Neural progenitor cell (in vitro differentiated cells): Measurements from ENCODE around the gene FOXG1. TPM values are rescaled to one million over a fixed set of nuclear protein-coding genes. Genes with fewer than 3 reads are reported as not detected.

Experiments used
- DNase-seq: peaks from one replicate; pipeline ENCODE4 v3.0.0-alpha.2; 2016; ENCODE audit warnings: low spot score
- H2AFZ ChIP-seq: fragments of 200-600 bp; sonication (generic); replicated peaks from 2 replicates; pipeline ENCODE4 v1.6.1; 2016; ENCODE audit warnings: antibody characterized with exemption
- H3F3A ChIP-seq: fragments of 200-600 bp; sonication (generic); 2 replicates; pipeline ENCODE4 v1.6.1; 2016; ENCODE audit warnings: antibody characterized with exemption, low read depth
- H3K27ac ChIP-seq: fragments of 200-600 bp; sonication (generic); 2 replicates; pipeline ENCODE4 v1.5.1; 2016; ENCODE audit warnings: mild to moderate bottlenecking
- H3K27me3 ChIP-seq: fragments of 200-600 bp; sonication (generic); 2 replicates; pipeline ENCODE4 v1.6.1; 2016; ENCODE audit warnings: mild to moderate bottlenecking, moderate library complexity
- H3K36me3 ChIP-seq: fragments of 200-600 bp; sonication (generic); 2 replicates; pipeline ENCODE4 v1.5.1; 2016
- H3K4me1 ChIP-seq: fragments of 200-600 bp; sonication (generic); 2 replicates; pipeline ENCODE4 v1.6.1; 2016; ENCODE audit warnings: mixed run types
- H3K4me2 ChIP-seq: fragments of 200-600 bp; sonication (generic); 2 replicates; pipeline ENCODE4 v1.6.1; 2016
- H3K4me3 ChIP-seq: fragments of 200-600 bp; sonication (generic); 2 replicates; pipeline ENCODE4 v1.5.1; 2016
- H3K79me2 ChIP-seq: fragments of 200-600 bp; sonication (generic); 2 replicates; pipeline ENCODE4 v1.6.1; 2016; ENCODE audit warnings: low read depth
- H3K9ac ChIP-seq: fragments of 200-600 bp; sonication (generic); 2 replicates; pipeline ENCODE4 v1.6.1; 2016
- H3K9me3 ChIP-seq: fragments of 200-600 bp; sonication (generic); 2 replicates; pipeline ENCODE4 v1.5.1; 2016; ENCODE audit warnings: low read depth
- H4K20me1 ChIP-seq: fragments of 200-600 bp; sonication (generic); 2 replicates; pipeline ENCODE4 v1.6.1; 2016; ENCODE audit warnings: low read depth
- H3K27ac Mint-ChIP-seq: 3 replicates; pipeline ENCODE4 v1.8.0; 2021; ENCODE audit warnings: mixed read lengths
- H3K27me3 Mint-ChIP-seq: 2 replicates; pipeline ENCODE4 v1.8.0; 2022; ENCODE audit warnings: low read depth, mild to moderate bottlenecking, inconsistent platforms, moderate library complexity, mixed read lengths; ENCODE audit not compliant: insufficient read depth
- H3K36me3 Mint-ChIP-seq: 3 replicates; pipeline ENCODE4 v1.8.0; 2021; ENCODE audit warnings: mixed read lengths
- H3K4me1 Mint-ChIP-seq: 3 replicates; pipeline ENCODE4 v1.8.0; 2021; ENCODE audit warnings: mixed read lengths
- H3K4me3 Mint-ChIP-seq: 3 replicates; pipeline ENCODE4 v1.8.0; 2021; ENCODE audit warnings: mild to moderate bottlenecking, moderate library complexity, mixed read lengths
- H3K9me3 Mint-ChIP-seq: 3 replicates; pipeline ENCODE4 v1.8.0; 2020; ENCODE audit warnings: mixed read lengths
- CTCF ChIP-seq: fragments of 200-600 bp; sonication (generic); IDR thresholded peaks from 2 replicates; pipeline ENCODE4 v1.5.1; 2017; ENCODE audit warnings: antibody characterized with exemption, mild to moderate bottlenecking
- EZH2 ChIP-seq: fragments of 200-600 bp; sonication (generic); IDR thresholded peaks from 2 replicates; pipeline ENCODE4 v1.6.1; 2017; ENCODE audit warnings: antibody characterized with exemption, mild to moderate bottlenecking, moderate library complexity
- EZH2phosphoT487 ChIP-seq: fragments of 200-600 bp; sonication (generic); IDR thresholded peaks from 2 replicates; pipeline ENCODE4 v1.6.1; 2017; ENCODE audit warnings: antibody characterized with exemption
- total RNA-seq: library from RNA; depleted of rRNA; stranded (reverse); fragments of >200 nt; gene quantifications from 2 replicates; pipeline ENCODE4 v1.2.3, GENCODE V29; 2015; ENCODE audit warnings: low replicate concordance

Gene FOXG1
- total RNA-seq, 1 donor from 2014 or later: 0.69 TPM

DNA sequence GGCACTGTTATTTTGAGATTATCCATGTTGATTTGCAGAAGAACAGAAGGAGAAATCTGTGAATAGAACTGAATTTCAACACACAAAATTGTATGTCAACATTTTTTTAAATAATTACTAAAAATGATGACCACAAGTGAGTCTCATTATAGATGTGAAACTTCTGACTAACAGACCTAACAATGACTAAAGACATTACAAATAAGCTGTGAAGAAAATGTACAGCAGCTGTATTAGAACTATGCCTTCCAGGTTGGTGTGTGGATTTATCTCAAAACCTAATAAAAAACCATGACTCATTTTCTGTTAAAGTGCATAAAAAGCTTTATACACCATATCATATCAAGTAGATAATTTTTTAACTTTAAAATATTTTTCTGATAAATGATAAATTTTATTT is 22.5 kb upstream of the FOXG1 start:
- Histone ChIP-seq H3F3A (no peaks in the 10 kb centered on the region), H3K27ac (no peak overlapping the region), H3K4me2 (no peak overlapping the region), H3K4me1 (no peaks in the 10 kb centered on the region), H3K4me3 (no peak overlapping the region), H3K36me3 (no peaks in the 10 kb centered on the region), H3K79me2 (no peaks in the 10 kb centered on the region), H2AFZ (no peak overlapping the region), H3K9me3 (no peaks in the 10 kb centered on the region), H3K27me3 (no peaks in the 10 kb centered on the region), H4K20me1 (no peaks in the 10 kb centered on the region), H3K9ac (no peak overlapping the region)
- no peaks in the 10 kb centered on the region for H3K36me3 Mint-ChIP-seq
- no peaks in the 10 kb centered on the region for H3K27me3 Mint-ChIP-seq
- DNase-seq: no peak
- TF ChIP-seq CTCF (no peak), EZH2 (no peak), EZH2phosphoT487 (no peak)
- H3K27ac Mint-ChIP-seq: no peak overlapping the region
- no peaks in the 10 kb centered on the region for H3K4me1 Mint-ChIP-seq
- no peak overlapping the region for H3K4me3 Mint-ChIP-seq
- peaks cover 4% of the 10 kb centered on the region for H3K9me3 Mint-ChIP-seq

DNA sequence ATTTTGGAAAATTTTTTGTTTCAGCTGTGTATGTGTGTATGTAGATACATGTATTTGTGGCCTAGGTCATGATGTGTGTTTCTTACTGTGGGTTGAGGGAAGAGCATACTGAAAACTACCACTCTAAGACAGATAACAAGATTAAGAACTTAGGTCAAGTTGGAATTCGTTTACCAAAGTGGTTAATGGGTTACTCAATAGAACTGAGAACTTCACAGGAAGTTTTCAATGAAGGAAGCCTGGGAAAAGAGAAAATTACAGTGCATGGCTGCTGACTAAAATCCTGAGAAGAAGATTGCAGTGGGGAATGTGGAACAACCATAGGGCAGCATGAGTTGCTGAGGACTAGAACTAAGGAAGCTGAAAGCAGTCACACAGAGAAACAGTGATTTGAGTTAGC is 21.4 kb upstream of the FOXG1 start:
- no peaks in the 10 kb centered on the region for H3F3A ChIP-seq
- H3K27me3 Mint-ChIP-seq: no peaks in the 10 kb centered on the region
- no peaks in the 10 kb centered on the region for H3K79me2 ChIP-seq
- no peaks in the 10 kb centered on the region for H3K4me1 Mint-ChIP-seq
- no peak overlapping the region for H3K27ac Mint-ChIP-seq
- no peaks in the 10 kb centered on the region for H3K27me3 ChIP-seq
- H3K4me1 ChIP-seq: no peaks in the 10 kb centered on the region
- no peak overlapping the region for H3K9ac ChIP-seq
- no peak overlapping the region for H3K27ac ChIP-seq
- H3K4me2 ChIP-seq: no peak overlapping the region
- H3K36me3 ChIP-seq: no peaks in the 10 kb centered on the region
- TF ChIP-seq EZH2phosphoT487 (no peak), EZH2 (no peak), CTCF (no peak)
- no peak overlapping the region for H3K4me3 Mint-ChIP-seq
- no peak for DNase-seq
- no peaks in the 10 kb centered on the region for H3K9me3 ChIP-seq
- peaks cover 2% of the 10 kb centered on the region for H3K9me3 Mint-ChIP-seq
- no peak overlapping the region for H2AFZ ChIP-seq
- H4K20me1 ChIP-seq: no peaks in the 10 kb centered on the region
- no peaks in the 10 kb centered on the region for H3K36me3 Mint-ChIP-seq
- no peak overlapping the region for H3K4me3 ChIP-seq

DNA sequence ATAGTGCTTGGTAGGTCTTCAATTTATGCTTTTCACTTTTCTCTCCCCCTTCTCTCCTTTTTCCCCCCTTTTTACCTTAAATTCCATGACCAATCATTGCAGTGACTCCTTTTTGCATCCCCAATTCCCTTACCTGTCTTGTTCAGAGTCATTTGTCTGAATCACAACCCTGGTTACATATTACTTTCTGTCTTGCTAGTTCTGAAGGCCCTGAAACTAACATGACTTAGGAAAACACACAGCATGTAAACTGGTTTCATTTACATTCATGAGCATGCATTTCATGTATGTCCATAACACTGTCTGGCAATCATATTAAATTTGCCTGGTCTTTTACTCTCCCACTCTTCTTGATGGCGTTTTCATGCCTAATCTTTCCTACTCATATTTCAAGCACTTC is 20.3 kb upstream of the FOXG1 start:
- peaks cover 2% of the 10 kb centered on the region for H3K9me3 Mint-ChIP-seq
- no peaks in the 10 kb centered on the region for H3K79me2 ChIP-seq
- no peak overlapping the region for H3K27ac Mint-ChIP-seq
- H3K4me1 Mint-ChIP-seq: no peaks in the 10 kb centered on the region
- H3K4me3 Mint-ChIP-seq: no peak overlapping the region
- no peaks in the 10 kb centered on the region for H3K27me3 ChIP-seq
- H3K9ac ChIP-seq: no peak overlapping the region
- no peak for DNase-seq
- H3F3A ChIP-seq: no peaks in the 10 kb centered on the region
- H3K36me3 Mint-ChIP-seq: no peaks in the 10 kb centered on the region
- TF ChIP-seq EZH2phosphoT487 (no peak), EZH2 (no peak), CTCF (no peak)
- H3K36me3 ChIP-seq: no peaks in the 10 kb centered on the region
- no peak overlapping the region for H3K27ac ChIP-seq
- no peaks in the 10 kb centered on the region for H4K20me1 ChIP-seq
- H3K9me3 ChIP-seq: no peaks in the 10 kb centered on the region
- no peaks in the 10 kb centered on the region for H3K27me3 Mint-ChIP-seq
- no peak overlapping the region for H3K4me3 ChIP-seq
- H2AFZ ChIP-seq: no peak overlapping the region
- H3K4me2 ChIP-seq: no peak overlapping the region
- no peaks in the 10 kb centered on the region for H3K4me1 ChIP-seq
